GM21360 (cell line): Measurements from ENCODE around the gene FAM180A.
"Not testable (repeated sequence)": the region's sequence is repeated elsewhere in the genome, so short reads cannot be mapped to it uniquely, and the experiment has no call there.

Experiments
- ATAC-seq: cut with Tn5 transposase; IDR thresholded peaks from one replicate; pipeline ENCODE4 v1.9.1; 2021; ENCODE audit warnings: mild to moderate bottlenecking, moderate library complexity; ENCODE audit not compliant: unreplicated experiment

FAM180A gene

GRCh38 chr7:135748770-135749169 is at the start of gene FAM180A:
FAM180A (minus strand) TSS chr7:135748813; CDS start chr7:135748580, 233 bp downstream.
- ATAC-seq = no peak

- no peak for ATAC-seq
These were observed 49.5 kb upstream of the FAM180A start for GRCh38 chr7:135798095-135798494.

- ATAC-seq = no peak
These were observed 47.4 kb upstream of the FAM180A start for GRCh38 chr7:135795846-135796570.

GRCh38 chr7:135793841-135794240 is 45.2 kb upstream of the FAM180A start:
- ATAC-seq = no peak

GRCh38 chr7:135792866-135793265 is 44.3 kb upstream of the FAM180A start:
- no peak for ATAC-seq

- no peak for ATAC-seq
These were observed 43.7 kb upstream of the FAM180A start for GRCh38 chr7:135792363-135792668.

- ATAC-seq = no peak
These were observed 43.1 kb upstream of the FAM180A start for GRCh38 chr7:135791543-135792362.

- ATAC-seq = no peak
These were observed 41.9 kb upstream of the FAM180A start for GRCh38 chr7:135790371-135790977.

- no peak for ATAC-seq
These were observed 41.3 kb upstream of the FAM180A start for GRCh38 chr7:135789956-135790355.

GRCh38 chr7:135789431-135789830 is 40.8 kb upstream of the FAM180A start:
- no peak for ATAC-seq

GRCh38 chr7:135786911-135787310 is 38.3 kb upstream of the FAM180A start:
- no peak for ATAC-seq

GRCh38 chr7:135785065-135785464 is 36.5 kb upstream of the FAM180A start:
- ATAC-seq = no peak

GRCh38 chr7:135784013-135784412 is 35.4 kb upstream of the FAM180A start:
- no peak for ATAC-seq

GRCh38 chr7:135782801-135783200 is 34.2 kb upstream of the FAM180A start:
- no peak for ATAC-seq

- no peak for ATAC-seq
These were observed 33.8 kb upstream of the FAM180A start for GRCh38 chr7:135782377-135782776.

- no peak for ATAC-seq
These were observed 29.2 kb upstream of the FAM180A start for GRCh38 chr7:135777626-135778398.

- ATAC-seq = not testable (repeated sequence)
These were observed 27.3 kb upstream of the FAM180A start for GRCh38 chr7:135775915-135776314.

- no peak for ATAC-seq
These were observed 26.6 kb upstream of the FAM180A start for GRCh38 chr7:135775230-135775629.

GRCh38 chr7:135774284-135774683 is 25.7 kb upstream of the FAM180A start:
- ATAC-seq = no peak

- no peak for ATAC-seq
These were observed 24.9 kb upstream of the FAM180A start for GRCh38 chr7:135773464-135773863.

- ATAC-seq = no peak
These were observed 24.1 kb upstream of the FAM180A start for GRCh38 chr7:135772639-135773222.
